SK-N-SH treated with all-trans-retinoic acid at 6 μM for 48 hours (cell line): ENCODE data around the gene SERPINE1.

Source experiments
- ATAC-seq: fragments of 200-7000 bp; cut with Tn5 transposase; 3 replicates; pipeline ENCODE4 v1.9.1; 2020; ENCODE audit warnings: mild to moderate bottlenecking, moderate library complexity
- ARNTL ChIP-seq: fragments of 450-650 bp; formaldehyde crosslinking; IDR thresholded peaks from 2 replicates; pipeline ENCODE4 v1.5.0; 2020; ENCODE audit warnings: low read depth, mild to moderate bottlenecking, moderate library complexity, borderline replicate concordance
- BACH2 ChIP-seq: fragments of 250-450 bp; sonication (Bioruptor Pico); IDR thresholded peaks from 2 replicates; pipeline ENCODE4 v1.9.0; 2021; ENCODE audit warnings: mild to moderate bottlenecking, borderline replicate concordance
- CSDC2 ChIP-seq: fragments of 250-450 bp; sonication (Bioruptor Pico); IDR thresholded peaks from 2 replicates; pipeline ENCODE4 v1.5.0; 2020; ENCODE audit warnings: mild to moderate bottlenecking, moderate library complexity
- ESRRG ChIP-seq: fragments of 250-450 bp; sonication (Bioruptor Pico); IDR thresholded peaks from 2 replicates; pipeline ENCODE4 v1.6.1; 2021; ENCODE audit warnings: mild to moderate bottlenecking
- GLIS3 ChIP-seq: fragments of 250-450 bp; sonication (Bioruptor Pico); IDR thresholded peaks from 2 replicates; pipeline ENCODE4 v1.5.0; 2020; ENCODE audit warnings: mild to moderate bottlenecking, moderate library complexity
- ISL1 ChIP-seq: fragments of 250-450 bp; sonication (Bioruptor Pico); IDR thresholded peaks from 2 replicates; pipeline ENCODE4 v2.1.2; 2022; ENCODE audit warnings: mild to moderate bottlenecking, moderate library complexity
- OSR1 ChIP-seq: fragments of 250-450 bp; sonication (Bioruptor Pico); IDR thresholded peaks from 2 replicates; pipeline ENCODE4 v1.8.0; 2022; ENCODE audit warnings: moderate library complexity, mild to moderate bottlenecking, inconsistent platforms
- PPARA ChIP-seq: fragments of 250-450 bp; sonication (Bioruptor Pico); IDR thresholded peaks from 2 replicates; pipeline ENCODE4 v1.5.0; 2020; ENCODE audit warnings: mild to moderate bottlenecking, borderline replicate concordance
- RARB ChIP-seq: fragments of 250-450 bp; sonication (Bioruptor Pico); IDR thresholded peaks from 2 replicates; pipeline ENCODE4 v1.8.0; 2021; ENCODE audit warnings: mild to moderate bottlenecking, moderate library complexity
- SNAI2 ChIP-seq: fragments of 250-450 bp; sonication (Bioruptor Pico); IDR thresholded peaks from 2 replicates; pipeline ENCODE4 v1.5.0; 2020; ENCODE audit warnings: mild to moderate bottlenecking, moderate library complexity
- TCF4 ChIP-seq: fragments of 250-450 bp; sonication (Bioruptor Pico); IDR thresholded peaks from 2 replicates; pipeline ENCODE4 v1.8.0; 2021; ENCODE audit warnings: mild to moderate bottlenecking, moderate library complexity, borderline replicate concordance
- TOX ChIP-seq: fragments of 250-450 bp; sonication (Bioruptor Pico); IDR thresholded peaks from 2 replicates; pipeline ENCODE4 v1.8.0; 2021; ENCODE audit warnings: mild to moderate bottlenecking, moderate library complexity, borderline replicate concordance
- ZC3H10 ChIP-seq: fragments of 250-450 bp; sonication (Bioruptor Pico); IDR thresholded peaks from 2 replicates; pipeline ENCODE4 v1.5.1; 2021; ENCODE audit warnings: mild to moderate bottlenecking, moderate library complexity
- ZFP3 ChIP-seq: fragments of 250-450 bp; sonication (Bioruptor Pico); IDR thresholded peaks from 2 replicates; pipeline ENCODE4 v1.5.0; 2020; ENCODE audit warnings: mild to moderate bottlenecking, moderate library complexity
- ZFP30 ChIP-seq: fragments of 450-650 bp; formaldehyde crosslinking; IDR thresholded peaks from 2 replicates; pipeline ENCODE4 v1.5.0; 2022; ENCODE audit warnings: mild to moderate bottlenecking, moderate library complexity
- ZNF565 ChIP-seq: fragments of 450-650 bp; formaldehyde crosslinking; conservative IDR thresholded peaks from 2 replicates; pipeline ENCODE4 v1.5.0; 2020; ENCODE audit warnings: low read depth, mild to moderate bottlenecking, moderate library complexity
- ZNF70 ChIP-seq: fragments of 450-650 bp; formaldehyde crosslinking; IDR thresholded peaks from 2 replicates; pipeline ENCODE4 v1.5.0; 2020; ENCODE audit warnings: mild to moderate bottlenecking, moderate library complexity
- ZNF8 ChIP-seq: fragments of 450-650 bp; formaldehyde crosslinking; IDR thresholded peaks from 2 replicates; pipeline ENCODE4 v1.5.0; 2020; ENCODE audit warnings: mild to moderate bottlenecking, moderate library complexity
- TF ChIP-seq, protein P1 (sequence below): fragments of 250-450 bp; sonication (Bioruptor Pico); IDR thresholded peaks from 2 replicates; pipeline ENCODE4 v1.5.1; 2020; ENCODE audit warnings: low read depth, mild to moderate bottlenecking, moderate library complexity
- TF ChIP-seq, protein P2 (sequence below): fragments of 250-450 bp; sonication (Bioruptor Pico); IDR thresholded peaks from 2 replicates; pipeline ENCODE4 v1.8.0; 2021; ENCODE audit warnings: low read depth, mild to moderate bottlenecking, moderate library complexity, borderline replicate concordance
- TF ChIP-seq, protein P3 (sequence below): fragments of 250-450 bp; sonication (Bioruptor Pico); IDR thresholded peaks from 2 replicates; pipeline ENCODE4 v1.8.0; 2020; ENCODE audit warnings: mild to moderate bottlenecking, moderate library complexity, borderline replicate concordance
- TF ChIP-seq, protein P4 (sequence below): fragments of 250-450 bp; sonication (Bioruptor Pico); IDR thresholded peaks from 2 replicates; pipeline ENCODE4 v1.5.1; 2021; ENCODE audit warnings: mild to moderate bottlenecking, moderate library complexity

Gene SERPINE1

DNA sequence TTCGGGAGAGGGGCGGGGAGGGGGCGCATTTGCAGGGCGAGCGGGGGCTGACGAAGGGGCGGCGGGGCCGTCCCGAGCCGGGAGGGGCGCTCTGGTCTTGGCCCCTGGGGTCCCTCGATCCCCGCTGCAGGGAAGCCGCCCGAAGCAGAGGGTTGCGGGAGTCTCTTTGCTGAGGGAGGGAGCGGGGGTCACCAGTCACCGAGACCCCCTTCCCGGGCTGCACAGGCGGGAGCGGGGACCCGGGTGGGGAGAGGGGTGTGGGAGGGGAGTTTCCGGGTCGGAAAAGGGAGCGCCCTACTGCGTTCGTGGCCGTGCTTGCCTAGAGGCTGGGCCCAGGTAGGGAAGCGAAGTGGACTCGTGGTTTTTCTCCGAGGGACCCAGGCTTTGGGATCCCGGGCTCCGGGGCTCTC lies 27.8 kb downstream of the SERPINE1 start:
- no peak for TF ChIP-seq CSDC2 (CRISPR knock-in tag)
- no peak for TF ChIP-seq ZNF8 (CRISPR knock-in tag)
- TF ChIP-seq, protein P1, sequence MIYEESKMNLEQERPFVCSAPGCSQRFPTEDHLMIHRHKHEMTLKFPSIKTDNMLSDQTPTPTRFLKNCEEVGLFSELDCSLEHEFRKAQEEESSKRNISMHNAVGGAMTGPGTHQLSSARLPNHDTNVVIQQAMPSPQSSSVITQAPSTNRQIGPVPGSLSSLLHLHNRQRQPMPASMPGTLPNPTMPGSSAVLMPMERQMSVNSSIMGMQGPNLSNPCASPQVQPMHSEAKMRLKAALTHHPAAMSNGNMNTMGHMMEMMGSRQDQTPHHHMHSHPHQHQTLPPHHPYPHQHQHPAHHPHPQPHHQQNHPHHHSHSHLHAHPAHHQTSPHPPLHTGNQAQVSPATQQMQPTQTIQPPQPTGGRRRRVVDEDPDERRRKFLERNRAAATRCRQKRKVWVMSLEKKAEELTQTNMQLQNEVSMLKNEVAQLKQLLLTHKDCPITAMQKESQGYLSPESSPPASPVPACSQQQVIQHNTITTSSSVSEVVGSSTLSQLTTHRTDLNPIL = no peak
- TF ChIP-seq OSR1 (CRISPR knock-in tag) = no peak
- TF ChIP-seq, protein P2, sequence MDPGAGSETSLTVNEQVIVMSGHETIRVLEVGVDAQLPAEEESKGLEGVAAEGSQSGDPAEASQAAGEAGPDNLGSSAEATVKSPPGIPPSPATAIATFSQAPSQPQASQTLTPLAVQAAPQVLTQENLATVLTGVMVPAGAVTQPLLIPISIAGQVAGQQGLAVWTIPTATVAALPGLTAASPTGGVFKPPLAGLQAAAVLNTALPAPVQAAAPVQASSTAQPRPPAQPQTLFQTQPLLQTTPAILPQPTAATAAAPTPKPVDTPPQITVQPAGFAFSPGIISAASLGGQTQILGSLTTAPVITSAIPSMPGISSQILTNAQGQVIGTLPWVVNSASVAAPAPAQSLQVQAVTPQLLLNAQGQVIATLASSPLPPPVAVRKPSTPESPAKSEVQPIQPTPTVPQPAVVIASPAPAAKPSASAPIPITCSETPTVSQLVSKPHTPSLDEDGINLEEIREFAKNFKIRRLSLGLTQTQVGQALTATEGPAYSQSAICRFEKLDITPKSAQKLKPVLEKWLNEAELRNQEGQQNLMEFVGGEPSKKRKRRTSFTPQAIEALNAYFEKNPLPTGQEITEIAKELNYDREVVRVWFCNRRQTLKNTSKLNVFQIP = no peak
- TF ChIP-seq ARNTL (CRISPR knock-in tag) = no peak
- no peak for TF ChIP-seq ZFP3
- TF ChIP-seq, protein P3, sequence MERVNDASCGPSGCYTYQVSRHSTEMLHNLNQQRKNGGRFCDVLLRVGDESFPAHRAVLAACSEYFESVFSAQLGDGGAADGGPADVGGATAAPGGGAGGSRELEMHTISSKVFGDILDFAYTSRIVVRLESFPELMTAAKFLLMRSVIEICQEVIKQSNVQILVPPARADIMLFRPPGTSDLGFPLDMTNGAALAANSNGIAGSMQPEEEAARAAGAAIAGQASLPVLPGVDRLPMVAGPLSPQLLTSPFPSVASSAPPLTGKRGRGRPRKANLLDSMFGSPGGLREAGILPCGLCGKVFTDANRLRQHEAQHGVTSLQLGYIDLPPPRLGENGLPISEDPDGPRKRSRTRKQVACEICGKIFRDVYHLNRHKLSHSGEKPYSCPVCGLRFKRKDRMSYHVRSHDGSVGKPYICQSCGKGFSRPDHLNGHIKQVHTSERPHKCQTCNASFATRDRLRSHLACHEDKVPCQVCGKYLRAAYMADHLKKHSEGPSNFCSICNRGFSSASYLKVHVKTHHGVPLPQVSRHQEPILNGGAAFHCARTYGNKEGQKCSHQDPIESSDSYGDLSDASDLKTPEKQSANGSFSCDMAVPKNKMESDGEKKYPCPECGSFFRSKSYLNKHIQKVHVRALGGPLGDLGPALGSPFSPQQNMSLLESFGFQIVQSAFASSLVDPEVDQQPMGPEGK (CRISPR knock-in tag) = no peak
- no peak for TF ChIP-seq GLIS3
- TF ChIP-seq PPARA = no peak
- TF ChIP-seq TOX (CRISPR knock-in tag) = no peak
- TF ChIP-seq, protein P4, sequence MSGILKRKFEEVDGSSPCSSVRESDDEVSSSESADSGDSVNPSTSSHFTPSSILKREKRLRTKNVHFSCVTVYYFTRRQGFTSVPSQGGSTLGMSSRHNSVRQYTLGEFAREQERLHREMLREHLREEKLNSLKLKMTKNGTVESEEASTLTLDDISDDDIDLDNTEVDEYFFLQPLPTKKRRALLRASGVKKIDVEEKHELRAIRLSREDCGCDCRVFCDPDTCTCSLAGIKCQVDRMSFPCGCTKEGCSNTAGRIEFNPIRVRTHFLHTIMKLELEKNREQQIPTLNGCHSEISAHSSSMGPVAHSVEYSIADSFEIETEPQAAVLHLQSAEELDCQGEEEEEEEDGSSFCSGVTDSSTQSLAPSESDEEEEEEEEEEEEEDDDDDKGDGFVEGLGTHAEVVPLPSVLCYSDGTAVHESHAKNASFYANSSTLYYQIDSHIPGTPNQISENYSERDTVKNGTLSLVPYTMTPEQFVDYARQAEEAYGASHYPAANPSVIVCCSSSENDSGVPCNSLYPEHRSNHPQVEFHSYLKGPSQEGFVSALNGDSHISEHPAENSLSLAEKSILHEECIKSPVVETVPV = no peak
- no peak for TF ChIP-seq TCF4 (CRISPR knock-in tag)
- TF ChIP-seq ESRRG (CRISPR knock-in tag) = no peak
- no peak for TF ChIP-seq ZNF70 (CRISPR knock-in tag)
- TF ChIP-seq ISL1 (CRISPR knock-in tag) = no peak
- TF ChIP-seq ZC3H10 = no peak
- no peak for TF ChIP-seq RARB
- ATAC-seq = peak; percentile 46

DNA sequence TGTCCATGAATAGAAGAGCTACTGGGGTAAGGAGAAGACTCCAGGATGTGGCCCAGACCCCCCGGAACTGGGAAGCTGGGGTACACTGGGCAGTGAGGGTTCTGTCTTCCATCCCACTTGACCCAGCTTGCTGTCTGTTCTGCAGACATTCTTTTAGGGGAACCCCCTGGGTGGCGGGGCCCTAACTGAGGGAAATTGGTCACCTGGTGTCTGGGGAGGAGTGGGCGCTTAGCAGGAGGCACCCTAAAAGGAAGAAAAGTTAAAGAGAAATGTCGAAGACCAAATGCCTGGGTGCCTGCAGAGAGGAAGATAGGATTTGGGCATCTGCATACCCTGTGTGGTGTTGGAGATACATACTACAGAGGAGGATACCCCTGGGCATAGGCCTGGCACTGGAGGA lies 28.4 kb downstream of the SERPINE1 start:
- ATAC-seq = no peak
- TF ChIP-seq BACH2 (no peak), GLIS3 (no peak)

DNA sequence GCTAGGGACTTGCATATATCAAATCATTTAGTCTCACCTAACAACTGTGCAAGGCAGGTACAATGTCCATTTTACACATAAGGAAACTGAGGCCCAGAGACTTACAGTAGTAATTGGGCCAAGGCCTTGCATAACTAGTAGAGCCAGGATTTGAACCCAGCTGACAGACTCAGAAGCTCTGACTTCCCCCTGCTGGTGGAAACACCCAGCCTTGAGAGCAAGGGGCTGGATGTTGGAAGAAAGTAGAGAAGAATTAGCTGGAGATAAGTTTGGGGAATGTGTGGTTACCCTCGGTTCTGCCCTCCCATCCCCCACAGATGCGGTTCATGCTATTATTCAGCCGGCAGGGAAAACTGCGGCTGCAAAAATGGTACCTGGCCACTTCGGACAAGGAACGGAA lies 29.4 kb downstream of the SERPINE1 start:
- ATAC-seq = no peak
- TF ChIP-seq ZFP30 (CRISPR knock-in tag) = no peak
- no peak for TF ChIP-seq TOX (CRISPR knock-in tag)
- TF ChIP-seq ZC3H10 = no peak
- TF ChIP-seq SNAI2 (CRISPR knock-in tag) = no peak
- TF ChIP-seq, protein P4 = no peak
- TF ChIP-seq ZNF8 (CRISPR knock-in tag) = no peak
- TF ChIP-seq ZNF565 = no peak
- no peak for TF ChIP-seq OSR1 (CRISPR knock-in tag)
- no peak for TF ChIP-seq PPARA
- TF ChIP-seq, protein P3 (CRISPR knock-in tag) = no peak
- no peak for TF ChIP-seq TCF4 (CRISPR knock-in tag)
- TF ChIP-seq ZFP3 = no peak
